A673 (cell line): ENCODE results near the gene REV1. TPM values are rescaled to one million over a fixed set of nuclear protein-coding genes. Genes with fewer than 3 reads are reported as not detected.
"Not testable (repeated sequence)": the region's sequence is repeated elsewhere in the genome, so short reads cannot be mapped to it uniquely, and the experiment has no call there.

Experiments
- BruUV-seq: library from RNA; stranded (reverse); fragments of 400-500 nt; replicated peaks from 2 replicates; lab custom pipeline; 2021; lab: Mats Ljungman, UMichigan
- CTCF ChIA-PET: fragments of 300-600 bp; sonication (Branson Sonifier 250); formaldehyde crosslinking; loops from one replicate; lab custom pipeline; 2022; ENCODE audit warnings: antibody characterized with exemption; lab: Charles Lee
- POLR2A ChIA-PET: fragments of 300-600 bp; sonication (Branson Sonifier 250); formaldehyde crosslinking; loops from one replicate; lab custom pipeline; 2022; ENCODE audit warnings: antibody characterized with exemption; ENCODE audit not compliant: low non-redundant PET; lab: Charles Lee
- DNase-seq: peaks from one replicate; pipeline ENCODE4 v3.0.0-alpha.2; 2015; ENCODE audit warnings: low spot score
- H3K27ac ChIP-seq: fragments of 200-600 bp; sonication (generic); 2 replicates; pipeline ENCODE4 v1.5.1; 2016; ENCODE audit warnings: mixed run types, low read depth, mild to moderate bottlenecking, mixed read lengths, antibody characterized with exemption, low read length; ENCODE audit not compliant: poor library complexity, severe bottlenecking
- H3K27me3 ChIP-seq: fragments of 200-600 bp; sonication (generic); replicated peaks from 2 replicates; pipeline ENCODE4 v1.6.1; 2017; ENCODE audit warnings: mixed run types, low read depth, mild to moderate bottlenecking, mixed read lengths, antibody characterized with exemption, low read length; ENCODE audit not compliant: insufficient read depth, poor library complexity
- H3K36me3 ChIP-seq: fragments of 200-600 bp; sonication (generic); 2 replicates; pipeline ENCODE4 v1.6.1; 2016; ENCODE audit warnings: mixed run types, mild to moderate bottlenecking, mixed read lengths, antibody characterized with exemption, low read length; ENCODE audit not compliant: insufficient read depth, poor library complexity, severe bottlenecking
- H3K4me1 ChIP-seq: fragments of 200-600 bp; sonication (generic); 2 replicates; pipeline ENCODE4 v1.6.1; 2017; ENCODE audit warnings: mixed run types, mild to moderate bottlenecking, mixed read lengths, antibody characterized with exemption, low read length; ENCODE audit not compliant: insufficient read depth, poor library complexity, severe bottlenecking
- H3K4me3 ChIP-seq: fragments of 200-600 bp; sonication (generic); 2 replicates; pipeline ENCODE4 v1.5.1; 2016; ENCODE audit warnings: low read depth, mixed run types, mild to moderate bottlenecking, mixed read lengths, low read length; ENCODE audit not compliant: poor library complexity, severe bottlenecking
- H3K9me3 ChIP-seq: fragments of 200-600 bp; sonication (generic); 2 replicates; pipeline ENCODE4 v1.6.1; 2016; ENCODE audit warnings: mixed run types, low read depth, mild to moderate bottlenecking, mixed read lengths, antibody characterized with exemption, low read length; ENCODE audit not compliant: poor library complexity, severe bottlenecking
- EZH2 ChIP-seq: fragments of 200-600 bp; sonication (generic); IDR thresholded peaks from 2 replicates; pipeline ENCODE4 v1.6.1; 2017; ENCODE audit warnings: borderline replicate concordance, low read depth, mild to moderate bottlenecking, mixed read lengths, antibody characterized with exemption, low read length; ENCODE audit not compliant: poor library complexity, severe bottlenecking
- intact Hi-C: fragments of 100-400 bp; cut with micrococcal nuclease; formaldehyde crosslinking; loops from one replicate; pipeline ENCODE4 v1.10.0; 2022; ENCODE audit not compliant: unreplicated experiment
- total RNA-seq: library from RNA; stranded (reverse); gene quantifications from 2 replicates; pipeline ENCODE4 v1.2.3, GENCODE V29; 2021
- TF ChIP-seq, protein P1 (sequence below): fragments of 300-800, 200-600 bp; sonication (generic); conservative IDR thresholded peaks from 2 replicates; pipeline ENCODE4 v1.5.1; 2017; ENCODE audit warnings: low read depth, mild to moderate bottlenecking, antibody characterized with exemption, low read length, moderate library complexity, mixed read lengths

Gene REV1
- total RNA-seq, 1 experiment from 2014 or later, result 38.1 TPM

DNA sequence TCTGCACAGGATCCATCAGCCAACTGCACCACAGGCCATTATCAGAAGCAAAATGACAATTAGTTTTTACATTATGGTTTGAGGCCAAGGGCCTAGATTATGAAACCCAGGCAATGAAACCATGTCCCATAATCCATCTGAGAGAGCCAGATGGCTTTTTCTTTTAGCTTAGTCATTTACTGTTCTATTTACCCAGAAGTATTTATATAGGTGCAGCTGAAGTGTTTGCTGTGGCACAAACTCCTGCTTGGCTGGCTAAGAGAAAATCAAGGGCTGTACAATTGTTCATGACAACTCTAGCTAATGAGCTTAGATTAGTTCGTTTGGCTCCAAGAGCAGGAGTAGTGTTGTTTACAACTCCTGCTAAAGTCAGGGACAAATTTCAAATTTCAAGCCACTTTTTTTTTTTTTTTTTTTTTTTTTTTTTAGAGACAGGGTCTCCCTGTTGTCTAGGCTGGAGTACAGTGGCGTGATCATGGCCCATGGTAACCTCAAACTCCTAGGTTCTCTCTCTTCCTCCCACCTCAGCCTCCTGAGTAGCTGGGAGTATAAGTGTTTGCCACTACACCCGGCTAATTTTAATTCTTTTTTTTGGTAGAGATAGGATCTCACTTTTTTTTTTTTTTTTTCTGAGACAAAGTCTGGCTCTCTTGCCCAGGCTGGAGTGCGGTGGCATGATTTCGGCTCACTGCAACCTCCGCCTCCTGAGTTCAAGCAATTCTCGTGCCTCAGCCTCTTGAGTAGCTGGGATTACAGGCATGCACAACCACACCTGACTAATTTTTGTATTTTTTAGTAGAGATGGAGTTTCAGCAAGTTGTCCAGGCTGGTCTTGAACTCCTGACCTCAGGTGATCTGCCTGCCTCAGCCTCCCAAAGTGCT, 18.4 kb upstream of the REV1 start:
- ChIA-PET POLR2A (interaction anchor here (0.7 kb wide), 1 partner anchor 689 kb away, joined by 22 read pairs; no protein-coding TSS in a partner anchor), CTCF (no interaction called here)
- no peak for DNase-seq
- TF ChIP-seq, protein P1, sequence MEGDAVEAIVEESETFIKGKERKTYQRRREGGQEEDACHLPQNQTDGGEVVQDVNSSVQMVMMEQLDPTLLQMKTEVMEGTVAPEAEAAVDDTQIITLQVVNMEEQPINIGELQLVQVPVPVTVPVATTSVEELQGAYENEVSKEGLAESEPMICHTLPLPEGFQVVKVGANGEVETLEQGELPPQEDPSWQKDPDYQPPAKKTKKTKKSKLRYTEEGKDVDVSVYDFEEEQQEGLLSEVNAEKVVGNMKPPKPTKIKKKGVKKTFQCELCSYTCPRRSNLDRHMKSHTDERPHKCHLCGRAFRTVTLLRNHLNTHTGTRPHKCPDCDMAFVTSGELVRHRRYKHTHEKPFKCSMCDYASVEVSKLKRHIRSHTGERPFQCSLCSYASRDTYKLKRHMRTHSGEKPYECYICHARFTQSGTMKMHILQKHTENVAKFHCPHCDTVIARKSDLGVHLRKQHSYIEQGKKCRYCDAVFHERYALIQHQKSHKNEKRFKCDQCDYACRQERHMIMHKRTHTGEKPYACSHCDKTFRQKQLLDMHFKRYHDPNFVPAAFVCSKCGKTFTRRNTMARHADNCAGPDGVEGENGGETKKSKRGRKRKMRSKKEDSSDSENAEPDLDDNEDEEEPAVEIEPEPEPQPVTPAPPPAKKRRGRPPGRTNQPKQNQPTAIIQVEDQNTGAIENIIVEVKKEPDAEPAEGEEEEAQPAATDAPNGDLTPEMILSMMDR, result no peak
- TF ChIP-seq EZH2, result no peak
- Histone ChIP-seq H3K9me3 (no peaks in the 10 kb centered on the region), H3K27me3 (peaks cover 2% of the 10 kb centered on the region), H3K4me3 (no peak overlapping the region), H3K4me1 (no peaks in the 10 kb centered on the region), H3K27ac (no peak overlapping the region), H3K36me3 (no peaks in the 10 kb centered on the region)
- BruUV-seq, result no TSS peak
- intact Hi-C loops, result no loop called here

DNA sequence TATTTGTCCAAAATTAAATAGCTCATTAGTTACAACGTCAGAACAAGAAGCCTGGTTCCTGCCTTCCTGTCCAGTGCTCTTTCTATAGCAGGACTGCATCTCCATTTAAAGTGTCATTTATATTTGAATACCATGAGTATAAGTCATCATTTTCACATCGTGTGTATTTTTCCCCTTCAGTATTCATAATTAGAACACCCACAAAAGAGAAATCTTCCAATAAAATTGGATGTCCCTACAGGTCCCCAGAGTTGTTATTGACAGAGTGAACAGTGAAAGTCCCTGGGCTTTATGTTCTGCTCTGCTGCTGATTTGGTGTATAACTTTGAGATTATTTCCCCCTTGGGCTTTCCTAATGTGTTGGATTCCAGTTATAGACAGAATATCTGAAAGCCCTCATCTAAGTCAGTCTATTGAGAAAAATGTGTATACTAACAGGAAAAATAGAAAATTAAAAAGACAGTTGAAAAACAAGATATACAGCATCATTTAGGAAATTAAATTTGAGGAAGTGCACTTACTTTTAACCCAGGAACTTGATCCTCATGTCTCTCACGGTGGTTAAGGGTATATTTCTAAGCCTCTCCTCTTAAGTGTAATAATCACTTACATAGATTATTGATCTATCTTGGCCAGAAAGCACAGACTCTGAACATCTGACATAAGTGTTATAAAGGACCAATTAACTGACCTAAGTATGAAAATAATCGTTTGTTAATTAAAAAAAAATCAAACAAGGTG, 15.2 kb upstream of the REV1 start:
- no peak overlapping the region for H3K27ac ChIP-seq
- TF ChIP-seq, protein P1, result no peak
- no peak for TF ChIP-seq EZH2
- no TSS peak for BruUV-seq
- ChIA-PET CTCF (no interaction called here), POLR2A (no interaction called here)
- H3K27me3 ChIP-seq, result peaks cover 18% of the 10 kb centered on the region
- H3K4me3 ChIP-seq, result no peak overlapping the region
- no peaks in the 10 kb centered on the region for H3K36me3 ChIP-seq
- intact Hi-C loops, result no loop called here
- no peaks in the 10 kb centered on the region for H3K9me3 ChIP-seq
- no peaks in the 10 kb centered on the region for H3K4me1 ChIP-seq
- no peak for DNase-seq

DNA sequence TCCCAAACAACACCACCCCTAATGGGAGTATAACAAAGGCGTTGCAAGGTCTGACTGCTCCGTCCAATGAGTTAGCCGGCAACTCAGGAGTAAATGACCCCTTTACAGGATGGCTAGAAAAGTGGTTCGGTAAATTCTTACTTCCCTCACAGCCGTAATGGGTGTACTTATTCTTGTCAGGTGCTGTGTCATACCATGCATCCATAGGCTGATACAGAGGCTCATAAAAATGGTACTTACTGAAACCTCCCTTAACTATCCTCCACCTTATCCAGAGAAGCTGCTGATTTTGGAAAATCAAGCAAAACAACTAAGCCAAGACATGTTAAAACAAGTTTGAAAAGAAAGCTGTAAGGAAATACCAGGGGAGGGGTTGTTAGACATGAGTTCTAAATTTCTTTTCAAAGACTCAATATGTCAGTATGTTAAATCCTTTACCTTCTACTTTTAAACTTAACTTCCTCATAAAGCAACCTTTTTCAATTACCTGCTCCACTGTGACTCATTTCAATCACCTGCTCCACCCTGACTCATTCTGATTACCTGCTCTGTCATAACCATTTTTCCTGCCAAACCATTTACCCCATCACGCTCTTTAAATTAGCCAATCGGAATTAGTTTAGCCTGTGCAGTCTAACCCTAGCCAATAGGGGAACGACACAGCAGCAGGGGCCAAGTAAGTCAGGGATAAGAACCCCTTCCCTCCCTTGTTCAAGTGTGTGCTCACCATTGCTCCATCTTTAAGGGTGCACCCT, 14.0 kb upstream of the REV1 start:
- H3K9me3 ChIP-seq, intact Hi-C loops, CTCF ChIA-PET, POLR2A ChIA-PET, DNase-seq, H3K36me3 ChIP-seq, H3K27ac ChIP-seq, BruUV-seq, H3K4me1 ChIP-seq, H3K4me3 ChIP-seq: not testable (repeated sequence)
- H3K27me3 ChIP-seq, result peaks cover 27% of the 10 kb centered on the region
